Measurements from ENCODE around the gene COBLL1.

GRCh38 chr2:164760179-164760578, 81.4 kb downstream of the COBLL1 start:
- TF ChIP-seq POLR2A (IDR thresholded peaks at IDR 0.05) (no peak), CTCF (IDR thresholded peaks at IDR 0.05) (no peak)
